ENCODE measurements around the gene COL6A1.

The COL6A1 gene

DNA sequence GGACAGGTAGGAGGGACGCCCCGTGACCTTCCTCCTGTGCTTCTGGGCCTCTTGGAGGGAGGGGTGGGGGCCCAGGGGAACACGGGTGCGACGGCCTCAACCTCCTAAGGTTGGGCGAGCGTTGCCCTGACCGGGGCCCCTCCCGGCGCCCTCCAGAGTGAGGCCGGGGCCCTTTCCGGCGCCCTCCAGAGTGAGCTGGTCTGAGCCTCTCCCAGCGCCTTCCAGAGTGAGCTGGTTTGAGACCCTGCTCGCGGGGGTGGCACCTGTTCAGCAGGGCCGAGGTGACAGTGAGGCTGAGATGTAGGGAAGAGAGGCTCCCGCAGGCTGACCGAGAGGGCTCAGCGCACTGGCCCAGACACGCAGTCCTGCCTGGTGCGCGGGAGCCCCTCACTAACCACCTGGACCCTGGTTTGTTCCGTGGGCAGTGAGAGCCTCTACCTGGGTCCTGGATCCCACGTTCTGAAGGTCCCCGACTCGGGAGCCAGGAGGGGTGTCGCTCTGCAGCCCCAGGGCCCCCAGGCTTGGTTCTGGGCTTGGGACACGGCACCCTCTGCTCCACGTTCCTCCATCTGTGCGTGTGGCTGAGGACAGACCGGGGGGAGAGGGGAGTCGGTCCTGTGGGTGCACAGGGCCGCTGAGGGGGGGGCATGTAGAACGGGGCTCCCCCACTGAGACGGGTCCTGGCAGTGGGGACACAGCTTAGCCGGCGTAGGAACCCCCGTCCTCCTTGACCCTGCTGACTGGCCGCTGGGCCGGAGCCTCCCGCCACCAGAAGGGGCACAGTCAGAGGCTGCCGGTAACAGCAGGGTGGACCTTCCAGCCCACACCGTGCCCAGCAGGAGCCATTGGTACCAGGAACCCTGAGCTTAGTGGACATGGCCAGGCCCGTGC is 1.4 kb downstream of the COL6A1 start:
- peak in 1 of 2 experiments; percentile 39 for DNase-seq

DNA sequence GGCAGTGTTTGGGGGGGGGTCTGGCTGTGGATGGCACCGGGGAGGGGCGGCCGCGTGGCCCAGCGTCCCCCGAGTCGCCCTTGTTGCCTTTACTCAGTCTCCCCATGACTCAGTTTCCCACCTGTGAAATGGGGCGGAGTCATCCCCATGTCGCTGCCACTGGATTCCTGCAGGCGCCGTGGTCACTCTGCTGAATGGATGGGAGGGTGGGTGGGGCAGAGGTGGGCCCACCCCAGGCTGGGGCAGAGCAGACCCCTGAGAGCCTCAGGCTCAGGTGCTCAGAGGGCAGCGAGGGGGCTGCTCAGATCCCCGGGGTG is 2.0 kb downstream of the COL6A1 start:
- DNase-seq, result no peak

DNA sequence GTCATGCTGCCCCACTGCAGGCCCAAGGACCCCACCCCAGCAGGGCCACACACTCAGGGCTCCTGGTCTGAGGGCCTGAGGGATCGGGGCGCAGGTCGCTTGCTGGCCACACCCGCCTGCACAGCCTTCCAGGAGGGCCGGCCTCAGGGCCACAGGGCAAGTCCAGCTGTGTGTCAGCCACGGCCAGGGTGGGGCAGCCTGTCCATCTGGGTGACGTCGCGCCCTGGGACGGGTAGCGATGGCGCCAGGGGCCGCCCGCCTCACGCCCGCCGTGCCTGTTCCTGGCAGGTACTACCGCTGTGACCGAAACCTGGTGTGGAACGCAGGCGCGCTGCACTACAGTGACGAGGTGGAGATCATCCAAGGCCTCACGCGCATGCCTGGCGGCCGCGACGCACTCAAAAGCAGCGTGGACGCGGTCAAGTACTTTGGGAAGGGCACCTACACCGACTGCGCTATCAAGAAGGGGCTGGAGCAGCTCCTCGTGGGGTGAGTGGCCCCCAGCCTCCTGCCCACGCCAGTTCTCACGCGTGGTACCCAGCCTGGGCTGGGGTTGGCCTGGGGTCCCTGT is 2.5 kb downstream of the COL6A1 start:
- DNase-seq, result peak; percentile 42 to 75

DNA sequence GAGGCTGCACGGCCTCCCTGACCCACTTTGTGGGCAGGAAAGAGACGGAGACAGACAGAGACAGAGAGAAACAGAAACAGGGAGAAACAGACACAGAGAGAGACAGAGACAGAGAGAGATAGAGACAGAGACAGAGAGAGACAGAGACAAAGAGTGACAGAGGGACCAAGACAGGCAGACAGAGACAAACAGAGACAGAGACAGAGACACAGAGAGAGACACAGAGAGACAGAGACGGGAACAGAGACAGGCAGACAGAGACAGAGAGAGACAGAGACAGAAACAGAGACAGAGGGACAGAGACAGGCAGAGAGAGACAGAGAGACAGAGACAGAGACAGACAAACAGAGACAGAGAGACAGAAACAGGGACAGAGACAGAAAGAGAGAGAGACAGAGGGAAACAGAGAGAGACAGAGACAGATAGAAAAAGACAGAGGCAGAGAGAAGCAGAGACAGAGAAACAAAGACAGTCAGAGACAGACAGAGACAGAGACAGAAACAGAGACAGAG is 3.1 kb downstream of the COL6A1 start:
- no peak for DNase-seq

DNA sequence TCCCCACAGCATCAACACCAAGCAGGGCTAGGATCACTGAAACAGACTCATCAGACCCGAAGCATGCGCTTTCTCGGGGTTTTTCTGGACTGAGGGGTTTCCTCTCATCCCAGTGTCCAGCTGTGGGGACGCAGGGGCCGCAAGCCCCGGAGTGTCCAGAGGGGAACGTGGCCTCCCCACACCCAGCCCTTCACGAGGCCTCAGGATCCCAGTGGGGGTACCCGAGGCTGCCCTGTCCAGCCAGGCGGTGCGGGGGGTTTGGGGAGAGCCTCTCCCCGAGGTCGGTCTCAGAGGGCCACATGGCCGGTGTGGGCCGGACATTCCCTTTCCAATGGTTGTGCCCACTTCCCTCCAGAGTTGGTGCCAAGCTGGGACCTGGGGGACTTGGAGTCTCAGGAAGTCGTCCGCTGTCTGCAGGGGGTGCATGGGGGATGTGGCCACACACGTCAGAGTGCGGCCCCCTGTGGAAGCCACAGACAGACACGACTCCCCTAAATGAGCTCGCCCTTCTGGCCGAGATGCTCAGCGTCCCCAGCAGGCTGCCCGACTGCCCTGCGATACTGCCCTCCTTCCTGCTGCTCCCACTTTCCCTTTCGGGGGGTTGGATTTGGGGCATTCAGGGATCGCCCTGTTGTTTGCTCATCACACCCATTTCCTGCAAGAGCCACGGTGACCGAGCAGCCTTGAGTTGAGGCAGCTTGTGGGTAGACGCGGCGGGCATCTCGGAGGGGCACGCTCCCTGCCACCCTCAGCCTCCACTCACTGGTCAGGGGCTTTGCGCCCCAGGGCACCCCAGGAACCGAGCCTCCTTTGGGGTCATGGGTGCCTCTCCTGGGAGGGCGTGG is 4.1 kb downstream of the COL6A1 start:
- DNase-seq, result no peak

DNA sequence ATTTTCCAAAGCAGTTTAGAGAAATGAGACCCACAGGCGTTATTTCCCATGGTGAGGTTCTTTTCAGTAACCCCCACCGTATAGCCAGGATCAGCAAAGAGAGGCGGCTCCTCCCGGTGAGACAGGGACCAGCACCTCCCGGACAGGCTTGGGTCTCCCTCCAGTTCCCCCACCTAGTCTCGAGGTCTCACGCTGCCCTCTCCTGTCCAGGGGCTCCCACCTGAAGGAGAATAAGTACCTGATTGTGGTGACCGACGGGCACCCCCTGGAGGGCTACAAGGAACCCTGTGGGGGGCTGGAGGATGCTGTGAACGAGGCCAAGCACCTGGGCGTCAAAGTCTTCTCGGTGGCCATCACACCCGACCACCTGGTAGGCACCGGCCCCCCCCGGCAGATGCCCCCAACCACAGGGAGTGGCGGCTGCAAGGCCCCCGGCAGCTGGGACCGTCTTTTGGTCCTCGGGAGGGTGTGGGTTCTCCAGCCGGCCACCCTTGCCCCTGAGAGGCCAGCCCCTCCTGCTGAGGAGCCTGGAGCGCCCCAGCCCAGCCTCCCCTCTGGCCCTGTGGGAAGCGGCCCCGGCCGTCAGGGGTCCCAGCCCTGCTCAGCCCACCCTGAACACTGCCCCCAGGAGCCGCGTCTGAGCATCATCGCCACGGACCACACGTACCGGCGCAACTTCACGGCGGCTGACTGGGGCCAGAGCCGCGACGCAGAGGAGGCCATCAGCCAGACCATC is 4.9 kb downstream of the COL6A1 start:
- no peak for DNase-seq

DNA sequence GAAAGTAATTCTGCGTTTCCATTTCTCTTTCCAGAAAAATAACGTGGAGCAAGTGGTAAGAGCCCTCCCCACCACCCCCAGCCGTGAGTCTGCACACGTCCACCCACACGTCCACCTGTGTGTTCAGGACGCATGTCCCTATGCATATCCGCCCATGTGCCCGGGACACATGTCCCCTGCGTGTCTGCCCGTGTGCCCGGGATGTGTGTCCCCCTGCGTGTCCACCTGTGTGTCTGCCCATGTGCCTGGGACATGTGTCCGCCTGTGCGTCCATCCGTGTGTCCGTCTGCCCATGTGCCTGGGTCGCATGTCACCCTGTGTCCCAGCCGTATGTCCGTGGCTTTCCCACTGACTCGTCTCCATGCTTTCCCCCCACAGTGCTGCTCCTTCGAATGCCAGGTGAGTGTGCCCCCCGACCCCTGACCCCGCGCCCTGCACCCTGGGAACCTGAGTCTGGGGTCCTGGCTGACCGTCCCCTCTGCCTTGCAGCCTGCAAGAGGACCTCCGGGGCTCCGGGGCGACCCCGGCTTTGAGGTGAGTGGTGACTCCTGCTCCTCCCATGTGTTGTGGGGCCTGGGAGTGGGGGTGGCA is 5.6 kb downstream of the COL6A1 start:
- DNase-seq, result no peak

DNA sequence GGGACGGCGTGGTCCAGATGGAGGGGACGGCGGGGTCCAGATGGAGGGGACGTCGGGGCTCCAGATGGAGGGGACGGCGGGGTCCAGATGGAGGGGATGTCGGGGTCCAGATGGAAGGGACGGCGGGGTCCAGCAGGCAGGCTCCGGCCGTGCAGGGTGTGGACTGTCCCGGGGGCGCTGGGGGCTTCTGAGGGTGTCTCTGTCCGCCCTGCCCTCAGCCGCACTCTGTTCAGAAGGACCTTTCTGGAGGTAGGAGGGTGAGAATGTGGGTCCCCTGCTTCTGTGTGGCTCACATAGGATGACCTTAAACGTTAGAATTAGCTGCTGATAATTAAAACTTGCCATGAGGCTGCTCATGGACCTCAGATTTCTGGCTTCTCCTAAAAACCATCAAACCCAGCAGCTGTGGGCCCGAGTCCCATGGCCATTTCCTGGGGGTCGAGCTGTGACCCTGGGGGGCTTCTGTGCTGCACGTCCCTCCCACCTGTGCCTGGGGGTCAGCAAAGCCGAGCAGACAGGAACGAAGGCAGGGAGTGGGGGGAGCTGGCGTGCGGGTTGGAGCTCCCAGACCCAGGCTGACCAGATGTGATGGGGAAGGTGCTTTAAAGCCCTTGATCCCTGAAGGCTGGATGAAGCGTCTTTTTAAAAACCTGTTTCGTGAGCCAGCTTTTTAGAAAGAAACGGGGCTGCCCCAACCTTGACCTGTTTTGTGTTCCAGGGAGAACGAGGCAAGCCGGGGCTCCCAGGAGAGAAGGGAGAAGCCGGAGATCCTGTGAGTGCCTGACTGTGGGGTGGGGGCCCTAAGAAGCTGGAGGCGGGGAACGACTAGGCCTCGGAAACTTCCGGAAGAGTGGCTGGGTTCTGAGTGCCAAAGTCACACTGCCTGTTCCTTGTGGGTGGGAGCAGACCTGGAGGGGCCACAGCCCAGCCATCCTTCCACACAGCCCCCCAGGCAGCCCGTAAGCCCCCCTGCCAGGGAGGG is 7.1 kb downstream of the COL6A1 start:
- DNase-seq, result no peak

DNA sequence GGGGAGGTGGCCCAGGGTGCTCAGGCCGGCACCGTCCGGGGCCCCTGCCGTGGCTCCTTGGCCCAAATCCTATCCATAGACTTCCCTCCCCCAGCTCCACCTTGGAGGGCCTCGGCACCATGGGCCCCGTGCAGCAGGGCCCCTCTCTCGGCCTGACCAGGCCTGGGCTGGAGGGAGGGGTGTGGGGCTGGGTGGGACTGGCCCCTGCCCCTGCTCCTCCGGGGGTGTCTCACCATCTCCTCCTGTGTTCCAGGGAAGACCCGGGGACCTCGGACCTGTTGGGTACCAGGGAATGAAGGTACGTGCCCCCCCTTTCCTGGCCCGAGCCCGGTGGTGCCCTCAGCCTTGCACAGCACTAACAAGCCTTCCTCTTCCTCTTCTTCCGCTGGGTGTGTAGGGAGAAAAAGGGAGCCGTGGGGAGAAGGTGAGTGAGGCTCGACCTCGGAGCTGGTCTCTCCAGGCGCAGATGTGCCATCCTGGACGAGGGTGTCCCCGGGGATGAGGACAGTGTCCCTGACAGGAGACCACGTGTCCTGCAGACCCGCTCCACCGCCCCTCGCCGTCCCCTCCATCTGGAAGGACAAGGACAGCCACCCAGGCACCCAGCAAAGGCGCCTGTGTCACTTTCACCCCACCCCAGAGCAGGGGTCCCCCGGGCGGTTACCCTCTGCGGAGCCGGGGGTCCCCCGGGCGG is 7.9 kb downstream of the COL6A1 start:
- DNase-seq, result no peak

DNA sequence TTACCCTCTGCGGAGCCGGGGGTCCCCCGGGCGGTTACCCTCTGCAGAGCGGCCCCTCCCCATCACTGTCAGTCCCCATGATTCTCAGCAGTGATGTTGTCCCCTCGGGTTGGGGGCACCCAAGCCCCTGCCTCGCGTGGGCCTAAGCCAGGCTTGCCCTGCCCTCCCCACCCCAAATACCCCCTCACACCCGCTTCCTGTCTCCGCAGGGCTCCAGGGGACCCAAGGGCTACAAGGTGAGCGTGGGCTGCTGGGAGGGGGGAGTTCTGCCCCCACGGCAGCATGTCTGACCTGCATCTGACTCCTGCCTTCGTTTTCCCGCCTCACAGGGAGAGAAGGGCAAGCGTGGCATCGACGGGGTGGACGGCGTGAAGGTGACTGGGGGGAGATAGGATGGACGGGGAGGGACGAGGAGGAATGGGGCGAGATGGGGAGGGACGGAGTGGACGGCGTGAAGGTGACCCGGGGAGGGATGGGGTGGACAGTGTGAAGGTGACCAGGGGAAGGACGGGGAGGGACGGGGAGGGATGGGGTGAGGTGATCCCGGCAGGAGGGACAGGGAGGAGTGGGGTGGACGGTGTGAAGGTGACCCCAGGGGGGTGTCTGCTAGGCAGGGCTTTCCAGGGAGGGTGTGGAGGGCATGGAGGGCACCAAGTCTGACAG is 8.6 kb downstream of the COL6A1 start:
- DNase-seq, result no peak

DNA sequence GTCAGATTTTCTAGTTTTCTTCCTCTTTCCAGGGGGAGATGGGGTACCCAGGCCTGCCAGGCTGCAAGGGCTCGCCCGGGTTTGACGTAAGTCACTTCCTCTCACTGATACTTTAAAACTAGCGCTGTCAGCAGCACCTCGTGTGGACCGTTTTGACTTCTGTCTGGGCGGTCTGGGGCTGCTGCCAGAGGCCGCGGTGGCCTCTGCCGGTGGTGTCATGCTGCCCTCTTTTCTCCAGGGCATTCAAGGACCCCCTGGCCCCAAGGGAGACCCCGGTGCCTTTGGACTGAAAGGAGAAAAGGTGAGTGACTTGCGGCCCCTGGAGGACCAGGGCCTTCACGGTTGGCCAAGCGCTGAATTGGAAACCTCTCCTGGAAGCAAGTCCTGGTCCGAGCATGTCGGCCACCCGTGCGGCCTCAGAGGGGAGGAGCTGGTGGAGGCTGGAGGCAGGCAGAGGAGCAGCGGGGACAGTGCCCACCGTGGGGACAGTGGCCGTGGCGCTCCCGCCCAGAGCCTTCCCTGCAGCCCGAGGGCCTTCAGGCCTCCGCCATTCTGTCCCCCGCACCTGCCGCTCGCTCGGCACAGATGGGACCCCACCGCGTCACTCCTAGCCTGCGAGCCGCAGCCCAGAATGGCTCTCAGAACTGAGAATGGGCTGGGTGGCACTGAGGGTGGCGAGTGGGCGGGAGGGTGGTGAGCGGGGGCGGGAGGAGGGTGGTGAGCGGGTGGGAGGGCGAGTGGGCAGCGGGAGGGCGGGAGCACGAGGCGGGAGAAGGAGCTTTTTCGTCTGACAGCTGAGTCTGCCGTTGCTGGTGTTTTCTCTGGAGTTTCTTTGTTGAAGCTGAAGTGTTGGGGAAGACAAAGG is 9.4 kb downstream of the COL6A1 start:
- no peak for DNase-seq

DNA sequence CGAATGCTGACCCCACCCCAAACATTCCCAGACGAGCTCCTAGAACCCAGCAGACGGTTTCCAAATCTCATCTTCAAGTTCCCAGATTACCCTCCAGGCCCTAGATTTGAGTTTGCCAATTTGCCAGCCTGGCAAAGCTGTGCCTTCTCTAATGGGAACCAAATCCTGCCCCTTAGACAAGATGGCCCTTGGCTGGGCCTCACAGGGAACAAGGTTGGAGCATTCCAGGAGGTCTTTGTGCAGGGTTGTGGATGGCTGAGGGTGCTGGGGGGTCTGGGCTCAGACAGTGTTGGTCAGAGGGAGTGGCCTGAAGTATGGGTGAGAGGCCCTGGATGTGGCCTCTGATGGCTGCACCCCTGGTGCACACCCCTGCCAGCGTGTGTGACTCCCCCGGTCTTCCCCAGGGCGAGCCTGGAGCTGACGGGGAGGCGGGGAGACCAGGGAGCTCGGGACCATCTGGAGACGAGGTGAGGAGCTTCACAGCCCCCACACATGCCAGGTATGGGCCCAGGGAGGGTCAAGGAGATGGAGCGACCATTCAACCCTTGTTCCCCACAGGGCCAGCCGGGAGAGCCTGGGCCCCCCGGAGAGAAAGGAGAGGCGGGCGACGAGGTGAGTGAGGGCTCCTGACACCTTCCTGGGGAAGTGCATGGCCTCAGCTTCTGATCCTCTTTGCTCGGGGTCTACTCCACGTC is 10.2 kb downstream of the COL6A1 start:
- DNase-seq, result no peak

DNA sequence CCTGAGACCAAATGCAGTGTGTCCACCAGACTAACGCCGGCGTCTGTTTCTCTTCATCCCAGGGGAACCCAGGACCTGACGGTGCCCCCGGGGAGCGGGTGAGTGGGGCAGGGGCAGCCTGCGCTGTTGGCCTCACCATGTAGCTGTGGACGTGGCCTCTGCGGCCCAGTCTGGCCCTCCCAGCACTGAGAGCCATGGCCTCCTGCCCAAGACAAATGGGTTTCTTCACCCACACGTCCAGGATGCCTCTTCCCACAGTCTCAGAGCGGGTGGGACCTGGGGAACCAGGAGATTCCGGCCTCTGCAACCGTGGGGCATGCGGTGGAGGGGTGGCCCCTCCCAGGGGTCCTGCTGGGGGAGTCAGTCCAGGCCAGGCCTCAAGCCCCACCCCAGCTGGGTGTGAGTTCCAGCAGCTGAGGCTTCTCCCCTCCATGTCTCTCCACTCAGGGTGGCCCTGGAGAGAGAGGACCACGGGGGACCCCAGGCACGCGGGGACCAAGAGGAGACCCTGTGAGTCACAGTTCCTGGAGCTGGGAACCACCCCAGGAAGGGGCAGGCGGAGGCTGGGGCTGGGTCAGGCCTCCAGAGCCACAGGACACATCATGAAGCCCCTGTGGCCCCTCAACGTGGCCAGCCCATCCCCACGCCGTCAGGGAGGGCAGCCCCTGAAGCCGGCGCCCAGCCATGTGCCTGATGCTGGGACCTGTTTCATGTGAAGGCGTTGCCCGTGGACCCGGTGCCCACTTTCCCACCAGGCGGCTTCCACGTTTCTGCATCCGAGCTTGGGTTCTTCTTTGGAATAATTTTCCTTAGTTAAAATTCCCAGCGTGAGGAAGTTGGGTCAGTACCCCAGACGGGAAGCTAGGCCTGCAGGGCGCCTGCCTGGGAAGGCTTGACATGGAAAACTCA is 11.0 kb downstream of the COL6A1 start:
- no peak for DNase-seq

DNA sequence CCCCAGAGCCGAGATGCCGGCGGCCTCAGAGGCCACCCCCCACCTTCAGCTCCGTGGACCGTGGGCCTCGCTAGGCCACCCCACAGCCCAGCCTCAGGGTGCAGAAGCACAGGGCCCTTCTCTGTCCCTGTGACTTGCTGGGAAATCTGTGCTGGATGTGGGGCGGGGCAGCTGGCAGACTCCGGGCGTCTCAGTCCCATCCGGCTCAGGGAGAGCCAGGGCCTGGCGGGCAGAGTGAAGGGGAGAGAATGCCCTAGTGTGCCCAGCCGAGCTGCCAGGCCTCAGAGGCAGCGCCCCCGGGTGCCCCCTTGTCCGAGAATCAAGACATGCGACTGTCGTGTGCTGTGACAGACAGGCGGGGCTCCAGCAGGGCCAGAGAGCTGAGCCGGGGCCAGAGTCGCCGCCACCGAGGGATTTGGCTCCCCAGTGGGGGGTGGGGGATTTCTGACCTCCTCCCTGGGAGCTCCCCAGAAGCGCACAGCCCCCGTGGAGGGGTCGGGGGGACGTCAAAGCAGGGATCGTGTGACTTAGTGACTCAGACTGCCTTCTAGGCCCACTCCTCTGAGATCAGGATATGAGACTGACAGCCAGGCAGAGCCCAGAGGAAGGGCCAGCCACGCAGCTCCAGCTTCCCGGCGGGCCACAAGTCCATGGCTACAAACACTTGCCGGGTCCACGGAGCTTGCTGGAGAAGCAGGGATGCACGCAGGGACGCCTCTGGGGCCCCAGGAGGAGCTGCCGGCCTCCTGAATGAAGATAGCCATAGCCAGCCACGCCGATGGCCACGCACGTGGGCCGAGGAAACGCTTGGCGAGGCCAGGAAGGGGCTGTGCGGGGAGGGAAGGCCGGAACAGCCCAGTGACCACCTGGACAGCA is 11.9 kb downstream of the COL6A1 start:
- DNase-seq, result no peak

DNA sequence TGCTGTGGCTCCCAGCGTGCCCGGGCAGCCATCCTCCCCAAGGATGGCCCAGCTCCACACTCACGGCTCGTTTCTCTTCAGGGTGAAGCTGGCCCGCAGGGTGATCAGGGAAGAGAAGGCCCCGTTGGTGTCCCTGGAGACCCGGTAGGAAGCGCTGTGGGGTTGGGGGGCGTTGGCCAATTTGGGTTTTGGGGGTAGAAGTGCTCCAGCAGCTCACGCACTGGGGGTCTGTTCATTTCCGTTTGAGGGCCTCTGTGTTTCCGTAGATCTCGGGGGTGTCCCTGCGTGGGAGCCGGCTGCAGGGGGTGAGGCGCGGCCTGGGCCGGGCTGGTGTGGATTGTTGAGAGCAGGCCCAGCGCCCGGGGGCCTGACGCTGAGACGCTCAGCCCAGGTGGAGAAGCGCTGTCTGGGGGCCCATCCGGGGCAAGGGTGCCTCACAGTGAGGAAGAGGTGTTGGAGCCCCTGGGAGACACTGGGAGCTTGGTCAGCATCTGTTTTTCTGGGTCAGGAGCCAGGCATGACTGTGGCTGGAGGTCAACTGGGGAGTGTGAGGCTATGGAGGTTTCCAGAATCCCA is 12.6 kb downstream of the COL6A1 start:
- DNase-seq, result no peak
